ENCODE measurements around the gene CXCR6. TPM values are rescaled to one million over a fixed set of nuclear protein-coding genes. Genes with fewer than 3 reads are reported as not detected.

Gene CXCR6
- total RNA-seq, 2 donors from 2014 or later: 0.96 to 1.2 TPM

DNA sequence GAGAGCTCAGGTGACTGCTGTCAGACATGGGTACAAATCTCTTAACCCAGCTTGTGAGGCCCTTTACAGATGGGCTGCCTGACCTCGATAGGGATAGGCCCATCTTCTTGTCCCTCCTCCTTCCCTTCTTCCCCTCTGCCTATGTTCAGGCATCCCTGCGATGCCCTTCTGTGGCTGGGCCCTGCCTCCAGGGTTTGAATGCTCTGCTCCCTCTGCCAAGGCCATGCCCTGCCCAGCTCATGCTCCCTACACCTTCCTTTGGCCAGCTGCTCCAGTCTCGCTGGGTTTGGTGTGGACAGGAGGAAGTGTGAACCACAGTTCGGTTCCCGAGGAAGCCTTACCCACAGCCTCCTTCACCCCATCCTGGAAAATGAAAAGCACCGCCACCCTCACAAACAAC, 48.1 kb downstream of the CXCR6 start:
- DNase-seq (ENCODE audit: low spot score): no peak
- intact Hi-C loops (cut with DNase I): loop anchor here (10.0 kb wide), 1 partner anchor 83 kb away; no protein-coding TSS in a partner anchor
- Histone ChIP-seq H3K9me3 (no peaks in the 10 kb centered on the region), H3K4me3 (no peak overlapping the region), H3K27me3 (replicated peaks; ENCODE audit: insufficient read depth) (no peaks in the 10 kb centered on the region), H3K4me1 (replicated peaks) (peaks cover 30% of the 10 kb centered on the region), H3K36me3 (no peaks in the 10 kb centered on the region), H3K27ac (no peak overlapping the region)
- 85% methylated on average over 6 of the region's 6 CpGs for WGBS
- TF ChIP-seq, protein P1, sequence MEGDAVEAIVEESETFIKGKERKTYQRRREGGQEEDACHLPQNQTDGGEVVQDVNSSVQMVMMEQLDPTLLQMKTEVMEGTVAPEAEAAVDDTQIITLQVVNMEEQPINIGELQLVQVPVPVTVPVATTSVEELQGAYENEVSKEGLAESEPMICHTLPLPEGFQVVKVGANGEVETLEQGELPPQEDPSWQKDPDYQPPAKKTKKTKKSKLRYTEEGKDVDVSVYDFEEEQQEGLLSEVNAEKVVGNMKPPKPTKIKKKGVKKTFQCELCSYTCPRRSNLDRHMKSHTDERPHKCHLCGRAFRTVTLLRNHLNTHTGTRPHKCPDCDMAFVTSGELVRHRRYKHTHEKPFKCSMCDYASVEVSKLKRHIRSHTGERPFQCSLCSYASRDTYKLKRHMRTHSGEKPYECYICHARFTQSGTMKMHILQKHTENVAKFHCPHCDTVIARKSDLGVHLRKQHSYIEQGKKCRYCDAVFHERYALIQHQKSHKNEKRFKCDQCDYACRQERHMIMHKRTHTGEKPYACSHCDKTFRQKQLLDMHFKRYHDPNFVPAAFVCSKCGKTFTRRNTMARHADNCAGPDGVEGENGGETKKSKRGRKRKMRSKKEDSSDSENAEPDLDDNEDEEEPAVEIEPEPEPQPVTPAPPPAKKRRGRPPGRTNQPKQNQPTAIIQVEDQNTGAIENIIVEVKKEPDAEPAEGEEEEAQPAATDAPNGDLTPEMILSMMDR (IDR thresholded peaks at IDR 0.05): no peak
- TF ChIP-seq POLR2AphosphoS5 (IDR thresholded peaks at IDR 0.05) (no peak), POLR2A (IDR thresholded peaks at IDR 0.05) (no peak)

DNA sequence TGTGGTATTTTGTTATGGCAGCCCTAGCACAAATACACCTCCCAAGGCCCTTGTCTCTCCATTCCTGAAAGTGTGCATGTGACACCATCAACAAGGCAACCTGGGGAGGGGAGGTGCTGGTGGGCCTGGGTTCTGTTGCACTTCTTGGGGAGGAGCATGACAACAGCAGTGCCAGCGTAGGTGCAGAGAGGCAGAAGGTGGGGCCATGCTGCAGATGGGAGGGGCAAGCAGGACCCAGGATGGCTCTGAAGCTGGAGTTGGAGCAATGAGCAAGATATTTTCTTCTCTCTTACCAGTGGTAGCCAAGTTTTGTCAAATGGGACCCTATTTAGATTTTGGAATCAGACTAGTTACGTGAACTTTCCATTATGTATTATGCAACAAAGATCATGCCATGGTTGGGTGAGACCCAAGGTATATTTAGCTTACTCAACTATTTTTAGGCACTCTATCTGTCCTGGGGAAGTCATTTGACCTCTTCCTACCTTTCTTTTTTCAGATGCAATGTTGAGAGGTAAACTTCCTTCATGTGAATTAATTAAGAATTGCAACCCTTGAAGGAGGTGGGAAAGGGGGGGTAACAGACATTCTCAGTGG, 49.0 kb downstream of the CXCR6 start:
- H3K36me3 ChIP-seq: no peaks in the 10 kb centered on the region

GRCh38 chr3:45992821-45993221, 49.6 kb downstream of the CXCR6 start:
- no peaks in the 10 kb centered on the region for H3K27me3 ChIP-seq (replicated peaks; ENCODE audit: insufficient read depth)
- intact Hi-C loops (cut with DNase I): loop anchor here (10.0 kb wide), 1 partner anchor 82 kb away; no protein-coding TSS in a partner anchor
- H3K9me3 ChIP-seq: no peaks in the 10 kb centered on the region
- H3K4me1 ChIP-seq (replicated peaks): peaks cover 17% of the 10 kb centered on the region
- 76% methylated on average over 2 of the region's 2 CpGs for WGBS
- TF ChIP-seq POLR2A (IDR thresholded peaks at IDR 0.05) (no peak), POLR2AphosphoS5 (IDR thresholded peaks at IDR 0.05) (no peak)
- TF ChIP-seq, protein P1 (IDR thresholded peaks at IDR 0.05): no peak
- DNase-seq (ENCODE audit: low spot score): no peak
- no peak overlapping the region for H3K27ac ChIP-seq
- no peak overlapping the region for H3K4me3 ChIP-seq
- H3K36me3 ChIP-seq: no peaks in the 10 kb centered on the region

More for the DNA sequence above, 49.0 kb downstream of the CXCR6 start:
- no peak for DNase-seq (ENCODE audit: low spot score)
- Histone ChIP-seq H3K27me3 (replicated peaks; ENCODE audit: insufficient read depth) (no peaks in the 10 kb centered on the region), H3K4me3 (no peak overlapping the region), H3K9me3 (no peaks in the 10 kb centered on the region), H3K4me1 (replicated peaks) (peaks cover 21% of the 10 kb centered on the region), H3K27ac (no peak overlapping the region)
- WGBS: 84% methylated on average over 2 of the region's 2 CpGs
- intact Hi-C loops (cut with DNase I): loop anchor here (10.0 kb wide), 1 partner anchor 83 kb away; no protein-coding TSS in a partner anchor
- no peak for TF ChIP-seq POLR2A (IDR thresholded peaks at IDR 0.05)
- no peak for TF ChIP-seq POLR2AphosphoS5 (IDR thresholded peaks at IDR 0.05)
- TF ChIP-seq, protein P1 (IDR thresholded peaks at IDR 0.05): no peak

- WGBS: 82% methylated on average over 3 of the region's 3 CpGs
- DNase-seq (ENCODE audit: low spot score): no peak
- no peak overlapping the region for H3K4me3 ChIP-seq
- no peaks in the 10 kb centered on the region for H3K9me3 ChIP-seq
- TF ChIP-seq POLR2A (IDR thresholded peaks at IDR 0.05) (no peak), POLR2AphosphoS5 (IDR thresholded peaks at IDR 0.05) (no peak)
- TF ChIP-seq, protein P1 (IDR thresholded peaks at IDR 0.05): no peak
- H3K4me1 ChIP-seq (replicated peaks): peaks cover 11% of the 10 kb centered on the region
- intact Hi-C loops (cut with DNase I): loop anchor here (10.0 kb wide), 1 partner anchor 81 kb away; no protein-coding TSS in a partner anchor
- H3K27me3 ChIP-seq (replicated peaks; ENCODE audit: insufficient read depth): no peaks in the 10 kb centered on the region
- H3K36me3 ChIP-seq: no peaks in the 10 kb centered on the region
- no peak overlapping the region for H3K27ac ChIP-seq
Measured at GRCh38 chr3:45993421-45994027, 50.3 kb downstream of the CXCR6 start.
